A172 (cell line): ENCODE measurements around the gene APEH. TPM values are rescaled to one million over a fixed set of nuclear protein-coding genes. Genes with fewer than 3 reads are reported as not detected.

ENCODE experiments used
- DNase-seq: peaks from one replicate; pipeline ENCODE4 v3.0.0-alpha.2; 2015; ENCODE audit warnings: low spot score
- total RNA-seq: library from RNA; depleted of rRNA; stranded (reverse); fragments of >200 nt; shearing (Covaris generic); gene quantifications from 2 replicates; pipeline ENCODE4 v1.2.3, GENCODE V29; 2014

Gene APEH
- total RNA-seq, 1 experiment from 2014 or later: 144 TPM

DNA sequence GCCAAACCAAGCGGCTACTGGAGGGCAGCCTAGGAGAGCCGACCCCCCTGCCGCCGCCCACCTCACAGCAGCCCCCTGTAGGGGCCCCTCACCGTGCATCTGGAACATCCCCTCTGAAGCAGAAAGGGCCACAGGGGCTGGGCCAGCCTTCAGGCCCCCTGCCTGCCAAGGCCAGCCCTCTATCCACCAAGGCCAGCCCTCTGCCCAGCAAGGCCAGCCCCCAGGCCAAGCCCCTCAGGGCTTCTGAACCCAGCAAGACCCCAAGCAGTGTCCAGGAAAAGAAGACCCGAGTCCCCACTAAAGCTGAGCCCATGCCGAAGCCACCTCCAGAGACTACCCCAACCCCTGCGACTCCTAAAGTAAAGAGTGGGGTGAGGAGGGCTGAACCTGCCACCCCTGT lies 23.5 kb upstream of the APEH start:
- no peak for DNase-seq

DNA sequence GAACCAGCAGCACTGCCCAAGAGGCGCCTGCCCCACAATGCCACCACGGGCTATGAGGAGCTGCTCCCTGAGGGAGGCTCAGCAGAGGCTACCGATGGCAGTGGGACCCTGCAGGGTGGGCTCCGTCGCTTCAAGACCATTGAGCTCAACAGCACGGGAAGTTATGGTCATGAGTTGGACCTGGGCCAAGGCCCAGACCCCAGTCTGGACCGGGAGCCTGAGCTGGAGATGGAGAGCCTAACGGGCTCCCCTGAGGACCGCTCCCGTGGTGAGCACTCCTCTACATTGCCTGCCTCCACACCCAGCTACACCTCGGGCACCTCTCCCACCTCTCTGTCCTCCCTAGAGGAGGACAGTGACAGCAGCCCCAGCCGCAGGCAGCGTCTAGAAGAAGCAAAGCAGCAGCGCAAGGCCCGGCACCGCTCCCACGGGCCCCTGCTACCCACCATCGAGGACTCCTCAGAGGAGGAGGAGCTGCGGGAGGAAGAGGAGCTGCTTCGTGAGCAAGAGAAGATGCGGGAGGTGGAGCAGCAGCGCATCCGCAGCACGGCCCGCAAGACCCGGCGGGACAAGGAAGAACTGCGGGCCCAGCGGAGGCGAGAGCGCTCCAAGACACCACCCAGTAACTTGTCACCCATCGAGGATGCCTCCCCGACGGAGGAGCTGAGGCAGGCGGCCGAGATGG lies 21.8 kb upstream of the APEH start:
- no peak for DNase-seq

- no peak for DNase-seq
These were observed 21.2 kb upstream of the APEH start for GRCh38 chr3:49652903-49653415.

DNA sequence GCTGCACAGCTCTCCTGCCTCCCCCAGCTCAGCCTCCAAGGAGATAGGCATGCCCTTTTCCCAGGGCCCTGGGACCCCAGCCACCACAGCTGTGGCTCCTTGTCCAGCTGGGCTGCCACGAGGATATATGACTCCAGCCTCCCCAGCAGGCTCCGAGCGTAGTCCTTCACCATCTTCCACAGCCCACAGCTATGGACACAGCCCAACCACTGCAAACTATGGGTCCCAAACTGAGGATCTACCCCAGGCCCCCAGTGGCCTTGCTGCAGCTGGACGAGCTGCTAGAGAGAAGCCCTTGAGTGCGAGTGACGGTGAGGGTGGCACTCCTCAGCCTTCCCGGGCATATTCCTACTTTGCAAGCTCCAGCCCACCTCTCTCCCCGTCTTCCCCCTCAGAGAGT lies 20.5 kb upstream of the APEH start:
- no peak for DNase-seq

- no peak for DNase-seq
These were observed 19.9 kb upstream of the APEH start for GRCh38 chr3:49654176-49654825.

DNA sequence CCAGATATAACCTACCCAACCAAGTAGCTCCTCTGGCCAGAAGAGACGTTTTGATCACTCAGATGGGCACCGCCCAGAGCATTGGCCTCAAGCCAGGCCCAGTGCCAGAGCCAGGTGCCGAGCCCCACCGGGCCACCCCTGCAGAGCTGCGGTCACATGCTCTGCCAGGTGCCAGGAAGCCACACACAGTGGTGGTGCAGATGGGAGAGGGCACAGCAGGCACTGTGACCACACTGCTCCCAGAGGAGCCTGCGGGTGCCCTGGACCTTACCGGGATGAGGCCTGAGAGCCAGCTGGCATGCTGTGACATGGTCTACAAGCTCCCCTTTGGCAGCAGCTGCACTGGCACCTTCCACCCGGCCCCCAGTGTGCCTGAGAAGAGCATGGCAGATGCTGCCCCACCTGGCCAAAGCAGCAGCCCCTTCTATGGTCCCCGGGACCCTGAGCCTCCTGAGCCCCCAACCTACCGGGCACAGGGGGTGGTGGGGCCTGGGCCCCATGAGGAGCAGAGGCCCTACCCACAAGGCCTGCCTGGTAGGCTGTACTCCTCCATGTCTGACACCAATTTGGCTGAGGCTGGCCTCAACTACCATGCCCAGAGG lies 19.1 kb upstream of the APEH start:
- DNase-seq: no peak

GRCh38 chr3:49655731-49656285 lies 18.3 kb upstream of the APEH start:
- no peak for DNase-seq

GRCh38 chr3:49656541-49657112 lies 17.5 kb upstream of the APEH start:
- no peak for DNase-seq

DNA sequence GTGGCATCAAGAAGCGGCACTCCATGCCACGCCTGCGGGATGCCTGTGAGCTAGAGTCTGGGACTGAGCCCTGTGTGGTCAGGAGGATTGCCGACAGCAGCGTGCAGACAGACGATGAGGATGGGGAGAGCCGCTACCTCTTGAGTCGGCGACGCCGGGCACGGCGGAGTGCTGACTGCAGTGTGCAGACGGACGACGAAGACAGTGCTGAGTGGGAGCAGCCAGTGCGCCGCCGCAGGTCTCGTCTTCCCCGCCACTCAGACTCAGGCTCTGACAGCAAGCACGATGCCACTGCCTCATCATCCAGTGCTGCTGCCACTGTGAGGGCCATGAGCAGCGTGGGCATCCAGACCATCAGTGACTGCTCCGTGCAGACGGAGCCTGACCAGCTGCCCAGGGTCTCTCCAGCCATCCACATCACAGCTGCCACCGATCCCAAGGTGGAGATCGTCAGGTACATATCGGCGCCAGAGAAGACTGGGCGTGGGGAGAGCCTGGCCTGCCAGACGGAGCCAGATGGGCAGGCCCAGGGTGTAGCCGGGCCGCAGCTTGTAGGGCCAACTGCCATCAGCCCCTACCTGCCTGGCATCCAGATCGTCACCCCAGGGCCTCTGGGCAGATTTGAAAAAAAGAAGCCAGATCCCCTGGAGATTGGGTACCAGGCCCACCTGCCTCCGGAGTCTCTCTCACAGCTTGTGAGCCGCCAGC lies 16.8 kb upstream of the APEH start:
- no peak for DNase-seq

GRCh38 chr3:49658711-49659110 lies 15.4 kb upstream of the APEH start:
- no peak for DNase-seq

DNA sequence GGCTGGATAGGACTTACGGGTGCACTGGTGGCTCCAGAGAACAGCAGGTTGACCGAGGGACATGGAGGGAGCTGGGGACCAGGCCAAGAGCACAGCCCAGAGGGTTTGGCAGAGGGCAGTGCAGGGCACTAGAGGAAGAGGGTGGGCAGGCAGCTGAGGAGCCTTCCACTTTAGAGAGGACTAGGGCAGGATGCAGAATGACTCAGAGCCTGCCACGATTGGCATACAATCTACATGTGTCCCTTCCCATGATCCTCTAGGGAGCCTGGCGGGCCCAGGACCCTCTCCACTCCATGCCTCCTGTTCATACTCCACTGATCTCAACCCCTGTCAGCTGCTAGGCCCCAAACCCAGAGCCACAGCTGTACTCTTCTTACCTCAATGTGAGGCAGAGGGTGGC lies 14.4 kb upstream of the APEH start:
- DNase-seq: no peak

GRCh38 chr3:49661281-49661680 lies 12.9 kb upstream of the APEH start:
- no peak for DNase-seq

GRCh38 chr3:49662021-49662420 lies 12.1 kb upstream of the APEH start:
- DNase-seq: no peak

GRCh38 chr3:49662720-49663413 lies 11.3 kb upstream of the APEH start:
- DNase-seq: no peak

DNA sequence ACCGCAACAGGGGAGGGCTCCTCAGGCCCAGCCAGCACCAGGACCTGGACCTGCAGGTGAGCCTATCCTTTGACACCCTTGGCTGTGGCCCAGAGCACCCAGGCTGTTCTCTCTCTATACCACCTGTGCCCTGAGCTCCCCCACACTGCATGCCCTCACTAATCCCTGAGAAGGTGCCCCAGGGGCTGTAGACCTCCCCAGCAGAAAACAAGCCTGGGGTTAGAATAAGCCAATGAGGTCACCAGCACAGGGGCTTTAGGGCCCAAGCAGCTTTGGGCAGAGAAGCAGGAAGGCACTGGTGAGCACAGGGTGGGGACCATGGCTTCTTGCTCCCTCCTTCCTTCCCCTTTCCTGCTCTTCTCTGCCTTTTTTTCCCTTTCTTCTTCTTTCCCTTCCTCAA lies 10.3 kb upstream of the APEH start:
- no peak for DNase-seq

- no peak for DNase-seq
These were observed 9.9 kb upstream of the APEH start for GRCh38 chr3:49664300-49664699.

DNA sequence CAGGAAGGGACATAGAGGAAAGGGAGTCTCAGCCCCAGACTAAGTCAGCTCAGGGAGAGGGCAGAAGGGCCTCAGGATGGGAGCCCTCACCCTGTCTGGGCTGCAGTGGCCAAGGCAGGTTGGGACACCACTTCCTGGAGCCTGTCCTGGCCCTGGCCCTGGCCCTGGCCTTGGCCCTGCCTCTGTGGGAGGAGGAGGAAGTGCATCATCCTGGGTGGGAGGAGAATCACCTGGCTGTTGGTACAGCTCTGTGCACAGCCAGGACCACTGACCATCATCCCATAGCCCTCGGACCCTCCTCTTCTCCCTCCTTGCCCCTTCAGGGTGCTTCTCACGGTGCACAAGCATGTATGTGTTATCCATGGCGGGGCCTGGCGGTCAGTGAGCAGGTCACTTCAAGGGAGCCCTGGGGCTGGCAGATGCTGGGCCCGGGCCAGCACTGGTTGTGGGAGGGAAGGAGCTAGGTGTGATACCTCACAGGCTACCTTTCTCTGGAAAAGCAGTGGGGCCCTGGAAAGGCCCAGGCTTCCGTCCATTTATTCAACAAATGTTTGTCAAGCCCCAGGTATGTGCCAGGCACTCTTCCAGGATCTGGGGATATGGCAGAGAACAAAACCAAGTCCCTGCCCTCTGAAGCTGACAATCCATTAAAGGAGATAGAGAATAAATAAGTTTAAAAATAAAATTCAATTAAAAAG lies 8.2 kb upstream of the APEH start:
- no peak for DNase-seq

- no peak for DNase-seq
These were observed 7.6 kb upstream of the APEH start for GRCh38 chr3:49666592-49666991.

- DNase-seq: no peak
These were observed 6.3 kb upstream of the APEH start for GRCh38 chr3:49667701-49668413.

GRCh38 chr3:49668414-49668797 lies 5.7 kb upstream of the APEH start:
- no peak for DNase-seq
